HCT116 (cell line): ENCODE results near the gene SETD3.

Experiments
- CEBPB ChIP-seq: IDR thresholded peaks from 2 replicates; pipeline ENCODE4 v1.6.1; 2012; ENCODE audit warnings: low read depth
- EZH2 ChIP-seq: fragments of 200-600 bp; sonication (generic); IDR thresholded peaks from 2 replicates; pipeline ENCODE4 v1.6.1; 2017; ENCODE audit warnings: antibody characterized with exemption, mixed run types
- EZH2phosphoT487 ChIP-seq: fragments of 200-600 bp; IDR thresholded peaks from 2 replicates; pipeline ENCODE4 v1.6.1; 2018; ENCODE audit warnings: antibody characterized with exemption, borderline replicate concordance
- POLR2A ChIP-seq: IDR thresholded peaks from 2 replicates; pipeline ENCODE4 v1.7.0; 2011; ENCODE audit warnings: borderline replicate concordance; ENCODE audit not compliant: insufficient read depth, insufficient read length; ENCODE audit errors: extremely low read depth
- RAD21 ChIP-seq: IDR thresholded peaks from 2 replicates; pipeline ENCODE4 v1.6.1; 2012; ENCODE audit warnings: low read depth, mild to moderate bottlenecking
- ZFX ChIP-seq: fragments of 450-650 bp; IDR thresholded peaks from 2 replicates; pipeline ENCODE4 v1.6.1; 2017
- ZNF274 ChIP-seq: fragments of 200-500 bp; sonication (Bioruptor generic); IDR thresholded peaks from 2 replicates; pipeline ENCODE4 v1.6.1; 2014; ENCODE audit warnings: mild to moderate bottlenecking, low read depth, low read length, inconsistent platforms
- TF ChIP-seq, protein P1 (sequence below), 3 experiments: fragments of 200-600 bp in 1 of 3; sonication (generic) in 1 of 3; IDR thresholded peaks in 2 of 3; conservative IDR thresholded peaks in 1 of 3; 2 replicates each; pipeline ENCODE4 v1.5.1; 2012 to 2017; ENCODE audit warnings: low read depth in 2 of 3, low read length in 2 of 3, antibody characterized with exemption in 1 of 3, borderline replicate concordance in 1 of 3, control low read depth in 1 of 3, mild to moderate bottlenecking in 1 of 3, mixed read lengths in 1 of 3, mixed run types in 1 of 3, moderate library complexity in 1 of 3; ENCODE audit not compliant: insufficient read depth in 1 of 3
- TF ChIP-seq, protein P2 (sequence below): IDR thresholded peaks from 2 replicates; pipeline ENCODE4 v1.6.1; 2012
- TF ChIP-seq, protein P3 (sequence below): IDR thresholded peaks from 2 replicates; pipeline ENCODE4 v1.6.1; 2012; ENCODE audit warnings: low read depth

DNA sequence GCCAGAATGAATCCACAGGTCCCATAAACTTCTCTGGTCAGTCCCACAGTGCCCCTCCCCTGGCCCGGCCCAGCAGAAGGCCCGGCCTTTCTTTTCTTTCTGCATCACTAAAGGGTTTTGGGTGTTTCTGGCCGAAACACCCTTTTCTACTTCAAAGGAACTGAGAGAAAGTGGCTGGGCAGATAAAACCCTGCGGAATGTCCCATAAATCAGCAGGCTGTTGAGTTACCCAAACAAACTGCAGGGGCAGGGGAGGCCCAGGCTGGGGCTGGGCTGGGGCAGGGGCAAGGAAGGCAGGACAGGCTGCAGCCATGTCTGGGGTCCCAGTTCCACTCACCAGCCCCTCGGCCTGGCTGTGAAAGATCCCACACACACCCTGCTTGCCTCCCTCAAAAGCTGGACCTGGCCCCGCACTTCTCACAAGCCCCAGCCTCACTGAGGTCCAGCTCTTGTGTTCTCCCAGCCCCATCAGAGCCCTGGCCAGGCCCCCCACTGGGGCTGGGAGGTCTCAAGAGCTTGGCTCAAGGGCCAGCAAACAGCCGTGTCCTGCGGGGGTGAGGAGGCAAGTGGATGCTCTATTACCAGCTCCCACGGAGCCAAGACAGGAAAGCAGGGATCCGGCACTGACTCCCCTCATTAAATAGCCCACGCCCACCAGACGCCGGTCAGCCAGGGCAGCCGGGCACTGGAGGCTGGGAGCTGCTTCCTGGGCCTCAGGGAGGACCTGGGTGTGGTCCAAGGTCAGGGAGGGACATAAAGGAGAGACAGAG, 42.5 kb upstream of the SETD3 start:
- no peak for TF ChIP-seq CEBPB
- no peak for TF ChIP-seq RAD21
- TF ChIP-seq ZNF274, result no peak
- TF ChIP-seq, protein P1, sequence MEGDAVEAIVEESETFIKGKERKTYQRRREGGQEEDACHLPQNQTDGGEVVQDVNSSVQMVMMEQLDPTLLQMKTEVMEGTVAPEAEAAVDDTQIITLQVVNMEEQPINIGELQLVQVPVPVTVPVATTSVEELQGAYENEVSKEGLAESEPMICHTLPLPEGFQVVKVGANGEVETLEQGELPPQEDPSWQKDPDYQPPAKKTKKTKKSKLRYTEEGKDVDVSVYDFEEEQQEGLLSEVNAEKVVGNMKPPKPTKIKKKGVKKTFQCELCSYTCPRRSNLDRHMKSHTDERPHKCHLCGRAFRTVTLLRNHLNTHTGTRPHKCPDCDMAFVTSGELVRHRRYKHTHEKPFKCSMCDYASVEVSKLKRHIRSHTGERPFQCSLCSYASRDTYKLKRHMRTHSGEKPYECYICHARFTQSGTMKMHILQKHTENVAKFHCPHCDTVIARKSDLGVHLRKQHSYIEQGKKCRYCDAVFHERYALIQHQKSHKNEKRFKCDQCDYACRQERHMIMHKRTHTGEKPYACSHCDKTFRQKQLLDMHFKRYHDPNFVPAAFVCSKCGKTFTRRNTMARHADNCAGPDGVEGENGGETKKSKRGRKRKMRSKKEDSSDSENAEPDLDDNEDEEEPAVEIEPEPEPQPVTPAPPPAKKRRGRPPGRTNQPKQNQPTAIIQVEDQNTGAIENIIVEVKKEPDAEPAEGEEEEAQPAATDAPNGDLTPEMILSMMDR (IDR thresholded peaks at IDR 0.05 in 2 of 3, conservative IDR thresholded peaks at IDR 0.05 in 1 of 3; ENCODE audit: borderline replicate concordance in 1 of 3, insufficient read depth in 1 of 3, low read depth in 2 of 3, low read length in 2 of 3), result no peak
- no peak for TF ChIP-seq POLR2A
- TF ChIP-seq, protein P2, sequence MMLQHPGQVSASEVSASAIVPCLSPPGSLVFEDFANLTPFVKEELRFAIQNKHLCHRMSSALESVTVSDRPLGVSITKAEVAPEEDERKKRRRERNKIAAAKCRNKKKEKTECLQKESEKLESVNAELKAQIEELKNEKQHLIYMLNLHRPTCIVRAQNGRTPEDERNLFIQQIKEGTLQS, result no peak
- no peak for TF ChIP-seq EZH2
- no peak for TF ChIP-seq ZFX
- TF ChIP-seq, protein P3, sequence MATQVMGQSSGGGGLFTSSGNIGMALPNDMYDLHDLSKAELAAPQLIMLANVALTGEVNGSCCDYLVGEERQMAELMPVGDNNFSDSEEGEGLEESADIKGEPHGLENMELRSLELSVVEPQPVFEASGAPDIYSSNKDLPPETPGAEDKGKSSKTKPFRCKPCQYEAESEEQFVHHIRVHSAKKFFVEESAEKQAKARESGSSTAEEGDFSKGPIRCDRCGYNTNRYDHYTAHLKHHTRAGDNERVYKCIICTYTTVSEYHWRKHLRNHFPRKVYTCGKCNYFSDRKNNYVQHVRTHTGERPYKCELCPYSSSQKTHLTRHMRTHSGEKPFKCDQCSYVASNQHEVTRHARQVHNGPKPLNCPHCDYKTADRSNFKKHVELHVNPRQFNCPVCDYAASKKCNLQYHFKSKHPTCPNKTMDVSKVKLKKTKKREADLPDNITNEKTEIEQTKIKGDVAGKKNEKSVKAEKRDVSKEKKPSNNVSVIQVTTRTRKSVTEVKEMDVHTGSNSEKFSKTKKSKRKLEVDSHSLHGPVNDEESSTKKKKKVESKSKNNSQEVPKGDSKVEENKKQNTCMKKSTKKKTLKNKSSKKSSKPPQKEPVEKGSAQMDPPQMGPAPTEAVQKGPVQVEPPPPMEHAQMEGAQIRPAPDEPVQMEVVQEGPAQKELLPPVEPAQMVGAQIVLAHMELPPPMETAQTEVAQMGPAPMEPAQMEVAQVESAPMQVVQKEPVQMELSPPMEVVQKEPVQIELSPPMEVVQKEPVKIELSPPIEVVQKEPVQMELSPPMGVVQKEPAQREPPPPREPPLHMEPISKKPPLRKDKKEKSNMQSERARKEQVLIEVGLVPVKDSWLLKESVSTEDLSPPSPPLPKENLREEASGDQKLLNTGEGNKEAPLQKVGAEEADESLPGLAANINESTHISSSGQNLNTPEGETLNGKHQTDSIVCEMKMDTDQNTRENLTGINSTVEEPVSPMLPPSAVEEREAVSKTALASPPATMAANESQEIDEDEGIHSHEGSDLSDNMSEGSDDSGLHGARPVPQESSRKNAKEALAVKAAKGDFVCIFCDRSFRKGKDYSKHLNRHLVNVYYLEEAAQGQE, result no peak
- TF ChIP-seq EZH2phosphoT487, result no peak
